CD14-positive monocyte (primary cell): ENCODE results near the gene LPCAT1. TPM values are rescaled to one million over a fixed set of nuclear protein-coding genes. Genes with fewer than 3 reads are reported as not detected.
"Not testable (repeated sequence)": the region's sequence is repeated elsewhere in the genome, so short reads cannot be mapped to it uniquely, and the experiment has no call there.

Experiments
- DNase-seq, 3 donors: peaks; one replicate each; pipeline ENCODE4 v3.0.0-alpha.2; 2011 to 2022
- H2AFZ ChIP-seq: 2 replicates; pipeline ENCODE4 v1.6.0; 2012; ENCODE audit warnings: mild to moderate bottlenecking, low read depth, low read length, inconsistent platforms; ENCODE audit not compliant: insufficient read depth, poor library complexity, severe bottlenecking
- H3K27ac ChIP-seq, 2 donors: 1 replicate in 1 of 2; 2 replicates in 1 of 2; pipeline ENCODE4 v1.5.1; 2012 to 2013; ENCODE audit warnings: low read length in 2 of 2, control low read depth in 1 of 2, inconsistent platforms in 1 of 2, low read depth in 1 of 2, mild to moderate bottlenecking in 1 of 2
- H3K27me3 ChIP-seq, 2 donors: one replicate each; pipeline versions ENCODE4 v1.6.0 to v1.6.1; 2011 to 2013; ENCODE audit warnings: low read length in 2 of 2; ENCODE audit not compliant: control insufficient read depth in 2 of 2, insufficient read depth in 2 of 2
- H3K36me3 ChIP-seq, 2 donors: replicated peaks in 1 of 2; 1 replicate in 1 of 2; 2 replicates in 1 of 2; pipeline versions ENCODE4 v1.5.1 to v1.6.1; 2012 to 2013; ENCODE audit warnings: low read length in 2 of 2, control low read depth in 1 of 2, inconsistent platforms in 1 of 2, mild to moderate bottlenecking in 1 of 2; ENCODE audit not compliant: insufficient read depth in 2 of 2, control insufficient read depth in 1 of 2
- H3K4me1 ChIP-seq, 2 donors: 1 replicate in 1 of 2; 2 replicates in 1 of 2; pipeline versions ENCODE4 v1.5.1 to v1.6.1; 2012 to 2013; ENCODE audit warnings: low read length in 2 of 2, control low read depth in 1 of 2, inconsistent platforms in 1 of 2, mild to moderate bottlenecking in 1 of 2, moderate library complexity in 1 of 2; ENCODE audit not compliant: insufficient read depth in 2 of 2, control insufficient read depth in 1 of 2
- H3K4me2 ChIP-seq: replicated peaks from 2 replicates; pipeline ENCODE3; 2012; ENCODE audit warnings: low read length, moderate library complexity, mild to moderate bottlenecking; ENCODE audit not compliant: poor library complexity, severe bottlenecking; ENCODE audit errors: extremely low read depth
- H3K4me3 ChIP-seq, 3 experiments: fragments of 200-600 bp in 1 of 3; sonication (generic) in 1 of 3; replicated peaks in 1 of 3; 1 replicate in 2 of 3; 2 replicates in 1 of 3; pipeline ENCODE4 v1.5.1; 2011 to 2013; ENCODE audit warnings: low read length in 3 of 3, mild to moderate bottlenecking in 3 of 3, control low read depth in 2 of 3, low read depth in 2 of 3, inconsistent platforms in 1 of 3, moderate library complexity in 1 of 3
- H3K79me2 ChIP-seq: 2 replicates; pipeline ENCODE4 v1.6.0; 2012; ENCODE audit warnings: mild to moderate bottlenecking, control low read depth, inconsistent platforms, low read length, moderate library complexity; ENCODE audit not compliant: insufficient read depth
- H3K9ac ChIP-seq: 2 replicates; pipeline ENCODE4 v1.6.0; 2017; ENCODE audit warnings: low read length, mild to moderate bottlenecking; ENCODE audit not compliant: insufficient read depth, poor library complexity, severe bottlenecking
- H3K9me3 ChIP-seq, 2 donors: replicated peaks in 1 of 2; 1 replicate in 1 of 2; 2 replicates in 1 of 2; pipeline versions ENCODE4 v1.5.1 to v1.6.1; 2012 to 2013; ENCODE audit warnings: low read length in 2 of 2, control low read depth in 1 of 2; ENCODE audit not compliant: control insufficient read depth in 1 of 2, insufficient read depth in 1 of 2
- H4K20me1 ChIP-seq: 2 replicates; pipeline ENCODE4 v1.6.0; 2012; ENCODE audit warnings: mild to moderate bottlenecking, low read length, control low read depth, moderate library complexity; ENCODE audit not compliant: insufficient read depth
- H3K27ac Mint-ChIP-seq, 7 donors: one replicate each; pipeline ENCODE4 v1.8.0; 2020; ENCODE audit warnings: mild to moderate bottlenecking in 7 of 7, mixed read lengths in 7 of 7, moderate library complexity in 6 of 7, inconsistent platforms in 2 of 7
- H3K27me3 Mint-ChIP-seq, 3 donors: one replicate each; pipeline ENCODE4 v1.8.0; 2021 to 2022; ENCODE audit warnings: low read depth in 3 of 3, mild to moderate bottlenecking in 3 of 3, mixed read lengths in 3 of 3, moderate library complexity in 3 of 3, inconsistent platforms in 1 of 3
- H3K36me3 Mint-ChIP-seq, 2 donors: one replicate each; pipeline ENCODE4 v1.8.0; 2020; ENCODE audit warnings: mixed read lengths in 2 of 2, inconsistent platforms in 1 of 2, mild to moderate bottlenecking in 1 of 2
- H3K4me1 Mint-ChIP-seq: one replicate; pipeline ENCODE4 v1.8.0; 2020; ENCODE audit warnings: mild to moderate bottlenecking, mixed read lengths
- H3K4me3 Mint-ChIP-seq, 2 donors: one replicate each; pipeline ENCODE4 v1.8.0; 2020; ENCODE audit warnings: mild to moderate bottlenecking in 2 of 2, mixed read lengths in 2 of 2, moderate library complexity in 1 of 2
- H3K9me3 Mint-ChIP-seq, 7 donors: one replicate each; pipeline ENCODE4 v1.8.0; 2020 to 2022; ENCODE audit warnings: mixed read lengths in 7 of 7, mild to moderate bottlenecking in 6 of 7, moderate library complexity in 6 of 7, inconsistent platforms in 2 of 7
- CTCF ChIP-seq: fragments of 200-600 bp; IDR thresholded peaks from one replicate; pipeline ENCODE4 v1.8.0; 2022; ENCODE audit warnings: antibody characterized with exemption, mild to moderate bottlenecking
- WGBS: methylation state at CpG from one replicate; pipeline ENCODE4 v1.1.5; 2013; ENCODE audit warnings: missing lambda C conversion rate; ENCODE audit not compliant: insufficient coverage; 5-methylcytosine and 5-hydroxymethylcytosine counted together
- intact Hi-C, 2 donors: fragments of 100-400 bp; cut with micrococcal nuclease; formaldehyde crosslinking; loops; one replicate each; pipeline versions ENCODE4 v1.15.0 to v1.15.1; 2023
- polyA plus RNA-seq, 3 donors: library from polyadenylated mRNA; depleted of rRNA in 1 of 3; unstranded in 2 of 3; stranded (reverse) in 1 of 3; fragments of 300-500 nt in 2 of 3; fragments of >200 nt in 1 of 3; fragmentation: Illumina TruSeq in 2 of 3; gene quantifications; 1 replicate in 2 of 3; 2 replicates in 1 of 3; pipeline ENCODE4 v1.2.3, GENCODE V29; 2012 to 2021

Gene LPCAT1
- polyA plus RNA-seq, 3 donors = 34.1 to 53.9 (median 34.8) TPM

DNA sequence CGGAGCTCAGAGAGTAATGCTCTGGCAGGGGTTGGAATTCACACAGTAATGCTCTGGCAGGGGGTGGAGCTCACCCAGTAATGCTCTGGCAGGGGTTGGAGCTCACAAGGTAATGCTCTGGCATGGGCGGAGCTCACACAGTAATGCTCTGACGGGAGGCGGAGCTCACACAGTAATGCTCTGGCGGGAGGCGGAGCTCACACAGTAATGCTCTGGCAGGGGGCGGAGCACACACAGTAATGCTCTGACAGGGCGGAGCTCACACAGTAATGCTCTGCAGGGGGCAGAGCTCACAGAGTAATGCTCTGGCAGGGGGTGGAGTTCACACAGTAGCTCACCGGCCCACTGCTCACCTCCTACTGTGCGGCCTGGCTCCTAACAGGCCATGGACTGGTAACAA, 47.2 kb upstream of the LPCAT1 start:
- H3K4me2 ChIP-seq = no peak overlapping the region
- WGBS = 99% methylated on average over 9 of the region's 10 CpGs
- no peaks in the 10 kb centered on the region for H3K27me3 ChIP-seq
- H3K9me3 Mint-ChIP-seq = peaks cover 0 to 9% (median 6%) of the 10 kb centered on the region in 7 donors
- no peak overlapping the region for H3K27ac ChIP-seq
- no peaks in the 10 kb centered on the region for H3K36me3 ChIP-seq
- no peaks in the 10 kb centered on the region for H3K79me2 ChIP-seq
- H3K4me1 ChIP-seq = peaks cover 7% of the 10 kb centered on the region in 2 donors
- peaks cover 6 to 17% of the 10 kb centered on the region in 2 donors for H3K36me3 Mint-ChIP-seq
- H3K4me3 ChIP-seq = no peak overlapping the region
- H3K9me3 ChIP-seq = peaks cover 0 to 10% of the 10 kb centered on the region in 2 donors
- H2AFZ ChIP-seq = no peak overlapping the region
- no peak overlapping the region for H3K9ac ChIP-seq
- peaks cover 0 to 4% (median 4%) of the 10 kb centered on the region in 3 donors for H3K27me3 Mint-ChIP-seq
- H4K20me1 ChIP-seq = no peaks in the 10 kb centered on the region
- peaks cover 15% of the 10 kb centered on the region for H3K4me1 Mint-ChIP-seq
- H3K27ac Mint-ChIP-seq = no peak overlapping the region
- no peak for DNase-seq
- TF ChIP-seq CTCF = no peak
- intact Hi-C loops = no loop called here
- no peak overlapping the region for H3K4me3 Mint-ChIP-seq

GRCh38 chr5:1568201-1568979, 44.6 kb upstream of the LPCAT1 start:
- intact Hi-C loops = loop anchor here (5.0 to 10.0 kb wide), 2 partner anchors 36 to 54 kb away; no protein-coding TSS in a partner anchor
- H3K9me3 ChIP-seq = peaks cover 0 to 10% of the 10 kb centered on the region in 2 donors
- peaks cover 0 to 4% (median 4%) of the 10 kb centered on the region in 3 donors for H3K27me3 Mint-ChIP-seq
- peaks cover 24 to 26% of the 10 kb centered on the region in 2 donors for H3K4me1 ChIP-seq
- H2AFZ ChIP-seq = no peak overlapping the region
- H3K4me3 ChIP-seq = no peak overlapping the region
- H3K27ac Mint-ChIP-seq = peak overlapping the region in 4 of 7 donors; percentile 31 to 85 (median 68)
- no peak overlapping the region for H3K9ac ChIP-seq
- H3K9me3 Mint-ChIP-seq = peaks cover 0 to 9% (median 6%) of the 10 kb centered on the region in 7 donors
- no peak for TF ChIP-seq CTCF
- H3K4me2 ChIP-seq = no peak overlapping the region
- 4% methylated on average over 3 of the region's 12 CpGs for WGBS
- no peaks in the 10 kb centered on the region for H4K20me1 ChIP-seq
- H3K79me2 ChIP-seq = no peaks in the 10 kb centered on the region
- peaks cover 6 to 15% of the 10 kb centered on the region in 2 donors for H3K36me3 Mint-ChIP-seq
- peak overlapping the region in 1 of 2 donors; percentile 12 for H3K4me3 Mint-ChIP-seq
- H3K36me3 ChIP-seq = no peaks in the 10 kb centered on the region
- no peaks in the 10 kb centered on the region for H3K27me3 ChIP-seq
- no peak for DNase-seq
- peaks cover 32% of the 10 kb centered on the region for H3K4me1 Mint-ChIP-seq
- H3K27ac ChIP-seq = no peak overlapping the region

DNA sequence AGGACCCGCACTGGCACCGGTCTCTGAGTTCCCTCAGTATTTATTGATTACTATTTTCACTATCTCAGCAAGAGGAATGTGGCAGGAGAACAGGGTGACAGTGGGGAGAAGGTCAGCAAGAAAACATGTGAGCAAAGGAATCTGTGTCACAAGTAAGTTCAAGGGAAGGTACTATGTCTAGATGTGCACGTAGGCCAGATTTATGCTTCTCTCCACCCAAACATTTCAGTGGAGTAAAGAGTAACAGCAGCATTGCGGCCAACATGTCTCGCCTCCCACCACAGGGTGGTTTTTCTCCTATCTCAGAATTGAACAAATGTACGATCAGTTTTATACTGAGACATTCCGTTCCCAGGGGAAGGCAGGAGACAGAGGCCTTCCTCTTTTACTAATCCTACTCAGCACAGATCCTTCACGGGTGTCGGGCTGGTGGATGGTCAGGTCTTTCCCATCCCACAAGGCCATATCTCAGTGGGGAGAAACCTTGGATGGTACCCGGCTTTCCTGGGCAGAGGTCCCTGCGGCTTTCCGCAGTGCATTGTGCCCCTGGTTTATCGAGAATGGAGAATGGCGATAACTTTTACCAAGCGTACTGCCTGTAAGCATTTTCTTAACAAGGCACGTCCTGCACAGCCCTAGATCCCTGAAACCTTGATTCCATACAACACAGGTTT, 43.9 kb upstream of the LPCAT1 start:
- not testable (repeated sequence) for DNase-seq, H3K27ac Mint-ChIP-seq, H4K20me1 ChIP-seq, H3K27me3 Mint-ChIP-seq, H3K36me3 ChIP-seq, H3K9ac ChIP-seq, H3K4me2 ChIP-seq, H3K4me3 ChIP-seq, H3K79me2 ChIP-seq, H2AFZ ChIP-seq, H3K9me3 ChIP-seq, H3K27me3 ChIP-seq, H3K27ac ChIP-seq, H3K4me3 Mint-ChIP-seq
- H3K9me3 Mint-ChIP-seq = peaks cover 0 to 11% (median 7%) of the 10 kb centered on the region in 7 donors
- H3K4me1 Mint-ChIP-seq = peaks cover 38% of the 10 kb centered on the region
- H3K36me3 Mint-ChIP-seq = peaks cover 10 to 18% of the 10 kb centered on the region in 2 donors
- WGBS = 100% methylated on average over 3 of the region's 16 CpGs
- H3K4me1 ChIP-seq = peaks cover 30 to 33% of the 10 kb centered on the region in 2 donors
- intact Hi-C loops = loop anchor here (5.0 to 10.0 kb wide), 2 partner anchors 35 to 53 kb away; no protein-coding TSS in a partner anchor
